ENCODE data around the gene PER1. TPM values are rescaled to one million over a fixed set of nuclear protein-coding genes. Genes with fewer than 3 reads are reported as not detected.
"Not testable (repeated sequence)": the region's sequence is repeated elsewhere in the genome, so short reads cannot be mapped to it uniquely, and the experiment has no call there.

The PER1 gene
- total and polyA plus RNA-seq, 2 of the 13 experiments (the other 11 are each of a cell fraction or from before 2014, with no cell fraction given) = 2.6 to 3.6 TPM

GRCh38 chr17:8173056-8173870 lies 21.1 kb upstream of the PER1 start (continued):
- no peak; the same call in 1 of the 2 replicates for TF ChIP-seq MBNL3 (CRISPR knock-in tag; conservative IDR thresholded peaks at IDR 0.05)
- peak; percentile 100 for TF ChIP-seq POLR2A (IDR thresholded peaks at IDR 0.05; ENCODE audit: insufficient read depth in 1 of 2, low read depth in 2 of 2, low read length in 2 of 2)
- TF ChIP-seq PLRG1 (conservative IDR thresholded peaks at IDR 0.05) = no peak
- peak; percentile 99 for TF ChIP-seq ZNF614 (CRISPR knock-in tag; IDR thresholded peaks at IDR 0.05; ENCODE audit: borderline replicate concordance)
- peak; percentile 80 for TF ChIP-seq ZBTB21 (CRISPR knock-in tag; IDR thresholded peaks at IDR 0.05)
- TF ChIP-seq ZNF782 (CRISPR knock-in tag; IDR thresholded peaks at IDR 0.05; ENCODE audit: borderline replicate concordance) = no peak
- TF ChIP-seq, protein P1, sequence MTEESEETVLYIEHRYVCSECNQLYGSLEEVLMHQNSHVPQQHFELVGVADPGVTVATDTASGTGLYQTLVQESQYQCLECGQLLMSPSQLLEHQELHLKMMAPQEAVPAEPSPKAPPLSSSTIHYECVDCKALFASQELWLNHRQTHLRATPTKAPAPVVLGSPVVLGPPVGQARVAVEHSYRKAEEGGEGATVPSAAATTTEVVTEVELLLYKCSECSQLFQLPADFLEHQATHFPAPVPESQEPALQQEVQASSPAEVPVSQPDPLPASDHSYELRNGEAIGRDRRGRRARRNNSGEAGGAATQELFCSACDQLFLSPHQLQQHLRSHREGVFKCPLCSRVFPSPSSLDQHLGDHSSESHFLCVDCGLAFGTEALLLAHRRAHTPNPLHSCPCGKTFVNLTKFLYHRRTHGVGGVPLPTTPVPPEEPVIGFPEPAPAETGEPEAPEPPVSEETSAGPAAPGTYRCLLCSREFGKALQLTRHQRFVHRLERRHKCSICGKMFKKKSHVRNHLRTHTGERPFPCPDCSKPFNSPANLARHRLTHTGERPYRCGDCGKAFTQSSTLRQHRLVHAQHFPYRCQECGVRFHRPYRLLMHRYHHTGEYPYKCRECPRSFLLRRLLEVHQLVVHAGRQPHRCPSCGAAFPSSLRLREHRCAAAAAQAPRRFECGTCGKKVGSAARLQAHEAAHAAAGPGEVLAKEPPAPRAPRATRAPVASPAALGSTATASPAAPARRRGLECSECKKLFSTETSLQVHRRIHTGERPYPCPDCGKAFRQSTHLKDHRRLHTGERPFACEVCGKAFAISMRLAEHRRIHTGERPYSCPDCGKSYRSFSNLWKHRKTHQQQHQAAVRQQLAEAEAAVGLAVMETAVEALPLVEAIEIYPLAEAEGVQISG (CRISPR knock-in tag; IDR thresholded peaks at IDR 0.05) = peak; percentile 87

DNA sequence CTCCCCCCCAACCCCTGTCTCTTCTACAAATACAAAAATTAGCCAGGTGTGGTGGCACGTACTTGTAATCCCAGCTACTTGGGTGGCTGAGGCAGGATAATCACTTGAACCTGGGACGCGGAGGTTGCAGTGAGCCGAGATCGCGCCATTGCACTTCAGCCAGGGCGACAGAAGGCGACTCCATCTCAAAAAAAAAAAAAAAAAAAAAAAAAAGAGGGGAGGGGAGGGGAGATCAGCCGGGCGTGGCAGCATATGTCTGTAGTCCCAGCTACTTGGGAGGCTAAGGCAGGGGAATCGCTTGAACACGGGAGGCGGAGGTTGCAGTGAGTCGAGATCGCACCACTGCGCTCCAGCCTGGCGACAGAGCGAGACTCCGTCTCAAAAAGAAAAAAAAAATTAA lies 18.0 kb upstream of the PER1 start:
- 87% methylated on average over 19 of the region's 19 CpGs for WGBS (ENCODE audit: low lambda C conversion rate)
- H3K36me3 ChIP-seq (replicated peaks in 1 of 2; ENCODE audit: control insufficient read depth in 1 of 2, insufficient read depth in 2 of 2, low read length in 2 of 2); H3K4me2 ChIP-seq (ENCODE audit: low read depth, low read length); CTCF ChIA-PET (ENCODE audit: low intra/inter-chr PET ratio, low total read pairs); in situ Hi-C loops (cut with HindIII; ENCODE audit: extremely low pct_ligation_motif_present, low pct_unique_long_range_greater_than_20kb); H3K9me3 ChIP-seq (ENCODE audit: low read length); H3K79me2 ChIP-seq (ENCODE audit: insufficient read depth, low read length); FAIRE-seq; ATAC-seq; H3K27me3 ChIP-seq (ENCODE audit: control insufficient read depth in 1 of 2, insufficient read depth in 2 of 2, low read length in 2 of 2); H2AFZ ChIP-seq (ENCODE audit: low read length); H3K9ac ChIP-seq (ENCODE audit: insufficient read depth, low read depth, low read length); H3K4me3 ChIP-seq (replicated peaks in 1 of 3; ENCODE audit: insufficient read depth in 1 of 3, low read depth in 2 of 3, low read length in 3 of 3); H4K20me1 ChIP-seq (ENCODE audit: insufficient read depth, low read length); intact Hi-C loops (cut with micrococcal nuclease; ENCODE audit: unreplicated experiment); DNase-seq (ENCODE audit: low spot score); H3K27ac ChIP-seq (ENCODE audit: extremely low read length, insufficient read depth, low read length); BruUV-seq (replicated peaks): not testable (repeated sequence)
- peaks cover 52% of the 10 kb centered on the region for H3K4me1 ChIP-seq (ENCODE audit: insufficient read depth, low read length)
- POLR2A ChIA-PET = interaction anchor here (0.9 kb wide), 1 partner anchor 42 kb away, joined by 3 read pairs; no protein-coding TSS in a partner anchor

Measured in HepG2 (cell line).